Measurements from ENCODE around the gene PGAM5.

Gene PGAM5

DNA sequence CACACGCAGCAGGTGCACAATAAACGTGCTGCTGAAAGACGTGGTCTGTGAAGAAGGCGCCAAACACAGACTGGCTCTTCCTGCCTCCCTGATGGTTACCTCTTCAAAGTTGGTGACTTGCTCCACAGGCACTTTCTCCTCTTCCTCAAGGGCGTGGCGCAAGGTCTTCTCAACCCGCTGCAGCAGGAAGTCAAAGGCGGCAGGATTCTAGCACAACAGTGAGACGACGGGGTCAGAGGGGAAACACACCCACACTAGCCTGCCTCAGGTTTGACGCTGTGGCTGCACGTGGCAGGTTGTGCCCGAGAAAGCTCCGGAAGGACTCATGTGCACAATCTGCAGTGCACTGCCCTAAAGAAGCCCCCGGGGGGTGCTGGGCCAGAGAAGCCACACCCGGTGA lies 38.5 kb upstream of the PGAM5 start:
- H3K27ac ChIP-seq (ENCODE audit: low read depth, low read length): no peak overlapping the region
- no peaks in the 10 kb centered on the region for H3K9me2 ChIP-seq (replicated peaks; ENCODE audit: insufficient read depth, low read length)
- H3K9me3 ChIP-seq (ENCODE audit: insufficient read depth, low read length): no peaks in the 10 kb centered on the region
- H3K27me3 ChIP-seq (ENCODE audit: low read length): no peaks in the 10 kb centered on the region
- H2AFZ ChIP-seq (ENCODE audit: low read depth, low read length, severe bottlenecking): no peak overlapping the region
- peaks cover 2% of the 10 kb centered on the region; the same call in 1 of the 2 replicates for H3K36me3 ChIP-seq (ENCODE audit: low read length)
- H3K4me2 ChIP-seq (ENCODE audit: low read depth, low read length, poor library complexity, severe bottlenecking): no peak overlapping the region
- no peaks in the 10 kb centered on the region for H4K20me1 ChIP-seq (ENCODE audit: low read depth, low read length)
- no peak overlapping the region for H3K9ac ChIP-seq (ENCODE audit: low read length)
- no peak overlapping the region for H3K4me3 ChIP-seq (ENCODE audit: insufficient read depth, low read length, poor library complexity, severe bottlenecking)
- H3K79me2 ChIP-seq (ENCODE audit: insufficient read depth, low read length): no peaks in the 10 kb centered on the region
- no peaks in the 10 kb centered on the region for H3F3A ChIP-seq (ENCODE audit: insufficient read depth)
- TF ChIP-seq, protein P1, sequence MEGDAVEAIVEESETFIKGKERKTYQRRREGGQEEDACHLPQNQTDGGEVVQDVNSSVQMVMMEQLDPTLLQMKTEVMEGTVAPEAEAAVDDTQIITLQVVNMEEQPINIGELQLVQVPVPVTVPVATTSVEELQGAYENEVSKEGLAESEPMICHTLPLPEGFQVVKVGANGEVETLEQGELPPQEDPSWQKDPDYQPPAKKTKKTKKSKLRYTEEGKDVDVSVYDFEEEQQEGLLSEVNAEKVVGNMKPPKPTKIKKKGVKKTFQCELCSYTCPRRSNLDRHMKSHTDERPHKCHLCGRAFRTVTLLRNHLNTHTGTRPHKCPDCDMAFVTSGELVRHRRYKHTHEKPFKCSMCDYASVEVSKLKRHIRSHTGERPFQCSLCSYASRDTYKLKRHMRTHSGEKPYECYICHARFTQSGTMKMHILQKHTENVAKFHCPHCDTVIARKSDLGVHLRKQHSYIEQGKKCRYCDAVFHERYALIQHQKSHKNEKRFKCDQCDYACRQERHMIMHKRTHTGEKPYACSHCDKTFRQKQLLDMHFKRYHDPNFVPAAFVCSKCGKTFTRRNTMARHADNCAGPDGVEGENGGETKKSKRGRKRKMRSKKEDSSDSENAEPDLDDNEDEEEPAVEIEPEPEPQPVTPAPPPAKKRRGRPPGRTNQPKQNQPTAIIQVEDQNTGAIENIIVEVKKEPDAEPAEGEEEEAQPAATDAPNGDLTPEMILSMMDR (IDR thresholded peaks at IDR 0.05; ENCODE audit: insufficient read depth, low read length, poor library complexity, severe bottlenecking): no peak
- no peak for TF ChIP-seq EZH2phosphoT487 (conservative IDR thresholded peaks at IDR 0.05; ENCODE audit: low read length)

DNA sequence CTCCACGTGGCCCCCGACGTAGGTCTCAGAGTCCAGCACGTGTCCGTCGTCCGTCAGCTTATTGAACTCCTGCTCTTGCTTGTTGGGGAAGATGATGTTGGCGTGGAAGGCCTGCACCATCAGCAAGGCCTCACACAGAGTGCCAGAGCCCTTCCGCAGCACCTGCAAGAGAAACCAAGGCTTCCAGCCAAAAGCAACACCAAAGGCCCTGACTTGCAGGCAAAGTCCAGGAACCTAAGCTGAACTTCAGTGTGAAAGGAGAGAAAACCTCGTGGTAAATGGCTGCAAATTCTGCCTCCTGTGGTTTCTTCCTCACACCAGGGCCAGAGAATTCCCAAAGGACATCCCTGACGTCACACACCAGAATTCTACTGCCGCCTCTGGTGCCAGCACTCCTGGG lies 38.0 kb upstream of the PGAM5 start:
- no peaks in the 10 kb centered on the region for H4K20me1 ChIP-seq (ENCODE audit: low read depth, low read length)
- no peak overlapping the region for H3K9ac ChIP-seq (ENCODE audit: low read length)
- H3K27me3 ChIP-seq (ENCODE audit: low read length): no peaks in the 10 kb centered on the region
- no peak overlapping the region for H2AFZ ChIP-seq (ENCODE audit: low read depth, low read length, severe bottlenecking)
- no peak for TF ChIP-seq EZH2phosphoT487 (conservative IDR thresholded peaks at IDR 0.05; ENCODE audit: low read length)
- TF ChIP-seq, protein P1 (IDR thresholded peaks at IDR 0.05; ENCODE audit: insufficient read depth, low read length, poor library complexity, severe bottlenecking): no peak
- H3K27ac ChIP-seq (ENCODE audit: low read depth, low read length): no peak overlapping the region
- no peak overlapping the region for H3K4me2 ChIP-seq (ENCODE audit: low read depth, low read length, poor library complexity, severe bottlenecking)
- no peaks in the 10 kb centered on the region for H3K9me2 ChIP-seq (replicated peaks; ENCODE audit: insufficient read depth, low read length)
- H3K4me3 ChIP-seq (ENCODE audit: insufficient read depth, low read length, poor library complexity, severe bottlenecking): no peak overlapping the region
- H3F3A ChIP-seq (ENCODE audit: insufficient read depth): no peaks in the 10 kb centered on the region
- H3K9me3 ChIP-seq (ENCODE audit: insufficient read depth, low read length): no peaks in the 10 kb centered on the region
- no peaks in the 10 kb centered on the region for H3K79me2 ChIP-seq (ENCODE audit: insufficient read depth, low read length)
- no peaks in the 10 kb centered on the region; the same call in 1 of the 2 replicates for H3K36me3 ChIP-seq (ENCODE audit: low read length)

DNA sequence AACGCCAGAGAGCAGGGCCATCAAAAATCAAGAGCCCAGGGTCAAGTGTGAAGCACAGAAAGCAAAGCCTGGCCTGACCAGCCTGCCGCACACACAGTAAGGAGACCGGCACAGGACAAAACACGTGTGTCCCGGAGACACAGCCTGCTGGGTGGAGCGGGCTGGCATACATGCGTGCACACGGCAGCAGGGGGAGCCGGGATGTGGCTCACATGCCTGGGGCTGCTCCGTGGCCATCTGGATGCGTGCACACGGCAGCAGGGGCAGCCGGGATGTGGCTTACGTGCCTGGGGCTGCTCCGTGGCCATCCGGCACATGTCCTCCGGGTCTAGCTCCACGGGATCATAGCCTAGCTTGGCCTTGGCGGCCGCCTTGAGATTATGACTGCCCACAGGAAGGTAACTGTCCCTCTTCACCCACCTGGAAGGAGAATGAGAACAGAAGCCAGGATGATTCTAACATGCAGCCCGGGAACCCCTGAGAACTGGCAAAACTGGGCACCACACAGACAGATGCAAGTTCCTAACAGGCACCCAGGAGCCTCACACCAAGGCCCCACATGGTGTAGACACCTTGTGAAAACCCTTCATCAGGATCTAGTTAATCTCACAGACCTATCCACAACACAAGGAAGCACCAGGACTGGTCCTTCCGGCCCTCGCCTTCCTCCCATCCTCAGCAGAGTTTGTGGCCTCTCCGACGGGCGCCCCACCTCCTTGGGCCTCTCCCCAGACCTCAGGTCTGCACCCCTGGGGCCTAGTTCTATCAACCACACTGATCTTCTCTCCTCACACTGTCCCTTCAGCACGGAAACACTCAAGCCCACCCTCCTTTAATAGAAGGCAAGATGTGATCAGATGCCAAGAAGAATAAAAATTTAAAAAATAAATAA lies 37.1 kb upstream of the PGAM5 start:
- Histone ChIP-seq H3K4me3 (ENCODE audit: insufficient read depth, low read length, poor library complexity, severe bottlenecking) (no peak overlapping the region), H3K9me3 (ENCODE audit: insufficient read depth, low read length) (no peaks in the 10 kb centered on the region), H4K20me1 (ENCODE audit: low read depth, low read length) (no peaks in the 10 kb centered on the region), H2AFZ (ENCODE audit: low read depth, low read length, severe bottlenecking) (no peak overlapping the region), H3K4me2 (ENCODE audit: low read depth, low read length, poor library complexity, severe bottlenecking) (no peak overlapping the region), H3K36me3 (ENCODE audit: low read length) (no peaks in the 10 kb centered on the region; the same call in 1 of the 2 replicates), H3K27me3 (ENCODE audit: low read length) (no peaks in the 10 kb centered on the region), H3K9me2 (replicated peaks; ENCODE audit: insufficient read depth, low read length) (no peaks in the 10 kb centered on the region), H3K9ac (ENCODE audit: low read length) (no peak overlapping the region), H3K27ac (ENCODE audit: low read depth, low read length) (no peak overlapping the region), H3K79me2 (ENCODE audit: insufficient read depth, low read length) (0 out of 2 replicates have a peak, but pooled peaks cover 1% of the 10 kb centered on the region), H3F3A (ENCODE audit: insufficient read depth) (no peaks in the 10 kb centered on the region)
- no peak for TF ChIP-seq EZH2phosphoT487 (conservative IDR thresholded peaks at IDR 0.05; ENCODE audit: low read length)
- TF ChIP-seq, protein P1 (IDR thresholded peaks at IDR 0.05; ENCODE audit: insufficient read depth, low read length, poor library complexity, severe bottlenecking): no peak

Measured in SU-DHL-6 (cell line).